ENCODE measurements around the gene TYK2. TPM values are rescaled to one million over a fixed set of nuclear protein-coding genes. Genes with fewer than 3 reads are reported as not detected.

Gene TYK2
- total RNA-seq (2014; rRNA removed; shearing (Covaris generic); ENCODE audit: low replicate concordance) = 87.9 and 124 TPM in 2 replicates

DNA sequence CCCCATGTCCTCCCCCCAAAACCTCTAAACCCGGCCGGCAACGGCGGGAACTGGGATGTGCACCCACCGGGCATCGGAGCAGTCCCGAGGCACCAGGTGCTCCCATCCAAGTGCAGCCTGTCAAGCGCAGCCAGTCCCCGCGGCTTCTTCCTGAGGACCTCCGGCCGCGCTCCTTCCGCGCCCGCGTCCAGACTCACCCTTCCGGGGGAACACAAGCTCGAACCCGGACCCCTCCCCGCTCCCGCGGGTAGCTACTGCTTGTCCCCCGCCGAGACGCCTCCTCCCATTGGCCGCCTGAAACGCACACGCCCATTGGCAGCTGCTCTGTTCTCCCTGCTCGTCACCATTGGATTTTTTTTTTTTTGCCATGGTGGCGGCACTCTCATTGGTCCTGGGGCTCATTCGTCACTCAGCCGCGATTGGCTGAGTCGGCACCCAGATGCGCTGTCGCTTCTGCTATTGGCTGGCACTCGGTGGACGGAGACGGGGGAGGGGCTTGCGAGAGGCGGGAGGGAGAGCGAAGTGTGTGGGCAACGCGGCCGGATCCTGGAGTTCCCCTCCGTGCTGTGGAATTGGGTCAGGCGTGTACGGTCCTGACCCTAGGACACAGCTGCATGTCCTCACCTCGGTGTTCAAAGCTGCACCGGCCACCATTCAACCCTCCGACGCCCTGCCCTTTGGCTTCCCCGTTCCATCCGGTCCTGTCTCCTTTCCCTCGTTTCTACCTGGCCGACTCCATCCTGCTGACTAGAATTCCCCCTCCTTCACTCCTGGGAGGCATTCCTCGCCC lies at the start of gene TYK2:
TYK2 (minus strand) TSS at position 260 of the 790 bp plus-strand sequence. CDS start 2,166 bp downstream, outside the sequence.
- Histone ChIP-seq H3K4me3 (peak within 1 kb of the TSS; percentile 96), H3K9me3 (no peaks in the 10 kb centered on the region), H3K36me3 (peaks cover 20% of the 10 kb centered on the region), H3K27me3 (no peaks in the 10 kb centered on the region)
- peak; percentile 99 for DNase-seq

DNA sequence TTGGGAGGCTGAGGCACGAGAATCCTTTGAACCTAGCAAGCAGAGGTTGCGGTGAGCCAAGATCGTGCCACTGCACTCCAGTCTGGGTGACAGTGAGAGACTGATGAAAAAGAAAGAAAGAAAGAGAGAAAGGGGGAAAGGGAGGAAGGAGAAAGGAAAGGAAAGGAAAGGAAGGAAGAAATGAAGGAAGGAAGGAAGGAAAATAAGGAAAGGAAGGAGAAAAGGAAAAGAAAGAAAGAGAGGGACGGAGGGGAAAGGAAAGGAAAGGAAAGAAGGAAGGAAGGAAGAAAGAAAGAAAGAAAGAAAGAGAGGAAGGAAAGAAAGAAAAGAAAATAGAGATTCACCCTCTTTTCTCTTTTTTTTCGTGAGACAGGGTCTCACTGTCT lies 48.6 kb upstream of the TYK2 start:
- Histone ChIP-seq H3K36me3 (no peaks in the 10 kb centered on the region), H3K9me3 (no peaks in the 10 kb centered on the region), H3K27me3 (peaks cover 19% of the 10 kb centered on the region), H3K4me3 (no peak overlapping the region)
- DNase-seq = no peak

DNA sequence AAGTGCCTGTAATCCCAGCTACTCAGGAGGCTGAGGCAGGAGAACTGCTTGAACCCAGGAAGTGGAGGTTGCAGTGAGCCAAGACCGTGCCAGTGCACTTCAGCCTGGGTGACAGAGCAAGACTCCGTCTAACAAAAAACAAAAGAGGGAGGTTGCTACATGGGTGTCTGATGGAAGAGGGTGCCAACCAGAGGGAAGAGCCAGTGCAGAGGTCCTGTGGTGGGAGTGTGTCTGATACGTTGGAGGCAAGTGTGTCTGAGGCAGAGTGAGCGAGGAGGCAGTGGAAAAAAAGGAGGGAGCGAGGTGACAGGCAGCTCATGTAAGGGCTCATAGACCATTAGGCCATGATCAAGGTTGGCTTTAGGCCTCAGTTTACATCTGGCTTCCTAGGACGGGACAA lies 46.8 kb upstream of the TYK2 start:
- Histone ChIP-seq H3K9me3 (no peaks in the 10 kb centered on the region), H3K27me3 (peaks cover 24% of the 10 kb centered on the region), H3K4me3 (no peak overlapping the region), H3K36me3 (no peaks in the 10 kb centered on the region)
- no peak for DNase-seq

DNA sequence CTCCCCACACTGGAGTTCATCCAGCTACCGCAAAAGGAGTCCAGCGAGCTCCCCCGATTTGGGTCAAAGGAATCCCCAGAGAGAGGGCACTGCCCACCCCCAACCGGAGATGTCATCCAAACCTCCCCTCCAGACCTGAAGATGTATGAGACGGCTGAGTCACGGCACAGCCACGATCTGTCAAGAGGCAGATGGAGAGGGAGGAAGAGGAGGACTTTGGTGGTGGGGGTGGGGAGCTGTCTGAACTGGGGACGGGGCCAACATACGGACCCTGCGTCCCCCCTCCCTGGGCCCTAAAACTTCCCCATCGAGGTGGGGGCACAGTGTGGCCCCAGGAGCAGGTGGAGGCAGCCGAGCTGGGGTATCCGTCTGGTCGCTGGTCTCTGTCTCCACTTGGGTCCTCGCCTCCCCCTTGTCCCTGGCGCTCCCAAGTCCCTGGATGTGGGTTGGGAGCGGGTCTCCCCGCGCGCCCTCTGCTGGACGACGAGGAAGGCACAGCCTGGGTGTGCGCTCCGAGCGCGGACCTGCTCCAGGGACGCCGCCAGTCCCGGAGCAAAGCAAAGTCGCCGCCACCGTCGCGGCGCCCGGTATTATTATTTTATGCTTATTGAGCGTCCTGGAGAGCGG lies 43.8 kb upstream of the TYK2 start:
- peak; percentile 88 for DNase-seq
- H3K27me3 ChIP-seq = peaks cover 45% of the 10 kb centered on the region

DNA sequence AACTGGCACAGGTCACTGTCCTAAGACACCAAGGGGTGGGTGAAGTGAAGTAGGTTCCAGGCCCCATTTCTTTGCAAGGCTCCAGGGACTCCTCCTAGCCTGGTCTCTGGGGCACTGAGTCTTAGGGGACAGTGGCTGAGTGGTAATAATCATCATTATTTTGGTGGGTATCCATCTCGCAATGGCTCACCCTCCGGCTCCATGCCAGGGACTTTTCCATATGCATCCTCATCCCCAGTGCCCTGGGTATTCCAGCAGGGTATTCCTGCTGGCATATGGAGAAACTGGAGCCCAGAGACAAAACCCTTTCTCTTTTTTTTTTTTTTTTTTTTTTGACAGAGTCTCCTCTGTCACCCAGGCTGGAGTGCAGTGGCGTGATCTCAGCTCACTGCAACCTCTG lies 42.5 kb upstream of the TYK2 start:
- Histone ChIP-seq H3K4me3 (no peak overlapping the region), H3K9me3 (no peaks in the 10 kb centered on the region), H3K36me3 (no peaks in the 10 kb centered on the region), H3K27me3 (peaks cover 52% of the 10 kb centered on the region)
- DNase-seq = peak; percentile 58

More for the DNA sequence above, 43.8 kb upstream of the TYK2 start:
- peak overlapping the region; percentile 51 for H3K4me3 ChIP-seq
- no peaks in the 10 kb centered on the region for H3K36me3 ChIP-seq
- H3K9me3 ChIP-seq = no peaks in the 10 kb centered on the region

DNA sequence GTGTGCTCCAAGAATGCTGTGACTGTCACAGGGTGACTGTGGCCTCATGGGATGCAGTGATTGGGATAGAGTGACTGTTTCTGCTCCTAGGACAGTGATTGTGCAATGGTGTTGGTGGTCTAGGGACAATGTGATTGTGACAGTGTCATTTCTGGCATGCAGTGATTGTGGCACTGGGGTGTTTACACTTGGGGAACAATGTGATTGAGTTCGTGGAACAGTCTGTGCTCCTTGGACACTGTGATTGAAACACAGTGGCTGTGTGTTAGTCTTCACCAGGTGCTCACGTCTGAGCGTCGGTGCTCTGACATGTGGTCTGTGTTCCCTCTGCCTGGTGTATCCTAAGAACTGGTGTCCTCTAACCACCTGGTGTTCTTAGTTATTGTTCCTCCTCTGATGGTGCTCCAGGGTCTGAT lies 41.7 kb upstream of the TYK2 start:
- Histone ChIP-seq H3K27me3 (peaks cover 60% of the 10 kb centered on the region), H3K9me3 (no peaks in the 10 kb centered on the region), H3K36me3 (no peaks in the 10 kb centered on the region), H3K4me3 (no peak overlapping the region)
- no peak for DNase-seq

DNA sequence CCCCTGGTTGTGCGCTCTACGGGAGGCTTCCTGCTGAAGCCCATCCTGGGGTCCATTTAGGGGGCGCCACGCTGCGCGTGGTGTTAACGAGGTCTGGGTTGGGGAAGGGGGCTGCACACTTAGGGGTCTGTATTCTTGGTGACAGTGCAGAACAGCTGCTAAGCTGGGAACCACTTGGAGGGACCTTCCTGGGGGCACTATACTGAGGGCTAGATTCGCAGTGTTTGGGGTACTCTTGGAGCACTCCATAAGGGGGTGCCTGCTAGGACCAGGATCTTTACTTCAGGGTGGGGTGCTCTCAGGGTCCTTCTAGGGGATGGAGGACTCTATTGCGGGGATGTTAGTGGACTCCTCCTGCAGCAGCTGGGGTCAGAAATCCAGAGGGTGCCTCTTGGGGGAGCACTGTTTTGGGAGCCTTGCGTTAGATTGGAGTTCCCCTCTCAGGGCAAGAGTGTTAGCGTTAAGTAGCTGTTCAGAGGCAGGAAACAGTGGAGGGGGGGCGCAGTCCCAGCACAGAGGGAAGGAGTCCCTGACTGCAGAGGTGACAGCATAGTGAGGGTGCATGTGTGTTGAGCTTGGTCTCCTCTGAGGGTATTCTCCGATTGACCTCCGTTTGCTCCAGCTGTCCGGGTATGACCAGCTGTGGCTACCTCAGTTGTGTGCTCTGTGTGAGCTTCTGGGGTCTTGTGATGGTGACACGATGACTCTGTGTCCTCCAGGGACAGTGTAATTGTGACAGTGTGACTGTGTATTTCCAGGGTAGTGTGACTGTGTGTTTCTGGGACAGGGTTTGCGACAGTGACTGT lies 41.1 kb upstream of the TYK2 start:
- peak overlapping the region; percentile 51 for H3K4me3 ChIP-seq
- H3K36me3 ChIP-seq = no peaks in the 10 kb centered on the region
- no peak for DNase-seq
- H3K9me3 ChIP-seq = no peaks in the 10 kb centered on the region
- peaks cover 62% of the 10 kb centered on the region for H3K27me3 ChIP-seq

DNA sequence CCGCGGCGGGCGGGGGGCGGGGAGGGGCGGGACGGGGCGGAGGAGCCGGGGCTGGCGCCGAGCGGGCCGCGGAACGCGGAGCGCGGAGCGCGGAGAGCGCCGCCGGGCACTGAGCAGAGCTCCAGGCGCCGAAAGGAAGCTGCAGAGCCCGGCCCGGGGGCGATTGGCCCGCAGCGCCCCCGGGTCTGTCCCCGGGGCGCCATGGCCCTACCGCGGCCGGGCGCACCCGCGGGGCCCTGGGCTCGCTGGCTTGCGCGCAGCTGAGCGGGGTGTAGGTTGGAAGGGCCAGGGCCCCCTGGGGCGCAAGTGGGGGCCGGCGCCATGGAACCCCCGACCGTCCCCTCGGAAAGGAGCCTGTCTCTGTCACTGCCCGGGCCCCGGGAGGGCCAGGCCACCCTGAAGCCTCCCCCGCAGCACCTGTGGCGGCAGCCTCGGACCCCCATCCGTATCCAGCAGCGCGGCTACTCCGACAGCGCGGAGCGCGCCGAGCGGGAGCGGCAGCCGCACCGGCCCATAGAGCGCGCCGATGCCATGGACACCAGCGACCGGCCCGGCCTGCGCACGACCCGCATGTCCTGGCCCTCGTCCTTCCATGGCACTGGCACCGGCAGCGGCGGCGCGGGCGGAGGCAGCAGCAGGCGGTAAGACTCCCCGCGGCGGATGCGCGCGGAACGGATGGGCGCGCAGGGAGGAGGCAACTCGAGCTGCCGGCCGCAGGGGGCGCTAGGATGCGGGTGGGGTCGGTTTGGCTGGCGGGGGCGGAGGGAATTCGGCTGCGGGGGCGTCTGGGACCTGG lies 40.3 kb upstream of the TYK2 start, which contains the start of gene PDE4A:
PDE4A (plus strand) TSS at position 95 of the 796 bp plus-strand sequence; CDS start at position 322, 227 bp downstream.
- Histone ChIP-seq H3K9me3 (no peaks in the 10 kb centered on the region), H3K4me3 (peak within 1 kb of the TSS; percentile 52), H3K27me3 (peaks cover 62% of the 10 kb centered on the region), H3K36me3 (no peaks in the 10 kb centered on the region)
- DNase-seq = peak; percentile 80

DNA sequence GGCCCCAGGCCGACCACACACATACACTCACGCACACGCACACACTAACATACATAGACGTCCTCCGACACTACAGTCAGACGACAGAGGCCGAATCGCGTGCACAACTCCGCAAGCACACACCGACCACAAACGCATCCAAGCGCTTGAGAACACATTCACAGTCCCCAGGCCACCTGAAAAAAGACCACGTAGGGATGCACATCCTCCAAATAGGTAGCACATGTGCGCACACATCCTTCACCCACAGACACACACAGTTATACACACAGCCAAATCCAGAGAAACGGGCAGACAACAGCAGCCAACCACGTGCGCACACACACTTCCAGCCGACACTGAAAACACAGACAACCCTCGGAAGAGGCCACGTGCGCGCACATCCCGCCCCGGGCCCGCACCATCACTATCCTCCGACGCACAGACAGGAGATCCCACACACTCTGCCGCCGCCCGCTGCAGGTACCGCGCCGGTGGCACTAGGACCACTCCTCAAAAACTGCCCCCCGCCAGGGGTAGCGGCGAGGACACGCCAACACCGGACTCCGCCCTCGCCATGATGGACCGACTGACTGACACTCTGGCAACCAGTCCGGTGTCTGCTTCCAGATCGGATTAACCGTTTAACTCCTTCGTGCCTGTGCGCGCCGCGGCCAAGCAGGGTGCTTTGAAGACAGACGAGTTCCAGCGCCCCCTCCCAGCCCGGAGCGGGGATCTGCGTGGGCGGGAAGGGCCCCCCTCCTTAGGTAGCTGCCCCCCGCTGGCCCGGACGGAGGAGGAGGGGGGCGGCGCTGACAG lies 39.5 kb upstream of the TYK2 start:
- peaks cover 3% of the 10 kb centered on the region for H3K9me3 ChIP-seq
- H3K4me3 ChIP-seq = peak overlapping the region; percentile 52
- no peaks in the 10 kb centered on the region for H3K36me3 ChIP-seq
- H3K27me3 ChIP-seq = peaks cover 55% of the 10 kb centered on the region
- peak; percentile 92 for DNase-seq

DNA sequence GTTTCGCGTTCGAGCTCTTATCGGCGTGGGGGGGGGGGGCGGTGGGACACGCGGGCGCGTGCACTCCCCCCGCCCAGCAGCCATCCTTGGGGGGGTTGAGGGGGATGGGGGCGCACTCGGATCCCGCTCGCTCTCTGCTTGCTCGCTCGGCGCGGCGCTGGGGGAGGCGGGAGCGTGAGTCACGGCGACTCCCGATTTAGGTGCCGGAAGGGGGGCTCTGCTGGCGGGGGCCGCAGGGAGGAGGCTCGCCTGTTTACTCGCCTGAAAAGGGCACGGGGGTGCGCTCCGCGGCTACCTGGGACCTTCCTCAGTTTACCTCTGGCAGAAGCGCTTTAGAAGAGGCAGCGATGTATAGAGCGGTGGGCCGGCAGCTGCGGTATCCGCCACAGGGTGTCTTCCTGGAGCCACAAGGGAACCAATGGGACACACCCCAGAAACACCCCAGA lies 38.9 kb upstream of the TYK2 start:
- Histone ChIP-seq H3K9me3 (peaks cover 9% of the 10 kb centered on the region), H3K27me3 (peaks cover 50% of the 10 kb centered on the region), H3K4me3 (peak overlapping the region; percentile 52), H3K36me3 (no peaks in the 10 kb centered on the region)
- DNase-seq = peak; percentile 78

DNA sequence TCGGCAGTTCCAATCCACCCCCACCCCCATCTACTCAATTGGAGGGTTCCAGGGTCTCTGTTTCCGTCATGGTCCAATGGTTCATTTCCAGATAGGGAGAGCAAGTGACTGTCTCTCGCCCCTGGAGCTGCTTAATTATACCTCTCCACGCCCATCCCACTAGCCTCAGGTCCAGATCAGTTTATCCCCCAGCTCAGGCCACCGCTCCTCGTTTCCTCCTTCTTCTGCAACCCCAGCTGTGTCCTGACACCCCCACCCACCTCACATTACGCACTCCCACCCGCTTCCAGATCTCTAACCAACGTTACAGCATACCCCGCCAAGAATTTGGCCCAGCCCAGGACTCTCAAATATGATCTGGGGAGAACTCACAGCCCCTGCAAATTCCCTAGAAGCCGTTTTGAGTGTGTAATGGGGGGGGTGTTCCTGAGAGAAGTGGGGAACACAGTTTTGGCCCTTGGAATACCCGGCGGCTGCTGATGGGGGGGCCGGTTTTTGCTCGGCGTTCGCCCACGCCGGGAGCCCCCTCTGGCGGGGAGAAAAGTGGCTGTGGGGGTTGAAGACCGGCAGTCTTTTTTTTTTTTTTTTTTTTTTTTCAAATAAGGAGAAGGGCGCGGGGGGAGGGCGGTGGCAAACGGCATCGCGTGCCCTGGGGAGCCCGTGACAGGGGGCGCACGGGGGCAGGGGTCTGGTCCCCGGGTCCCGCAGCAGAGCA lies 38.3 kb upstream of the TYK2 start:
- Histone ChIP-seq H3K9me3 (peaks cover 10% of the 10 kb centered on the region), H3K27me3 (peaks cover 50% of the 10 kb centered on the region), H3K4me3 (peak overlapping the region; percentile 52), H3K36me3 (no peaks in the 10 kb centered on the region)
- peak; percentile 60 for DNase-seq

DNA sequence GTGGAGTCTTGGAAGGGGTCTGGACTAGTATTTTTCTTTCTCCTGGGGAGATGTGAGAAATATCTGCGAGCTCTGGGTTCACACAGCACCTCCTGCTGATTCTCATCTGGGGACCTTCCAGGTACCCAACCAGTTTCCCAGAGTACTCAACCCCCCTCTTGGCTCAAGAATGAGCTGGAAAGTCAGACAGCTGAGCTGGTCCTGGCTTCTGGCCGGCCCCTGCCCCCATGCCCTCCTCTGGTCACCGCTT lies 37.8 kb upstream of the TYK2 start:
- Histone ChIP-seq H3K4me3 (peak overlapping the region; percentile 52; the same call in 1 of the 2 replicates), H3K27me3 (peaks cover 46% of the 10 kb centered on the region), H3K36me3 (no peaks in the 10 kb centered on the region), H3K9me3 (peaks cover 10% of the 10 kb centered on the region)
- peak; percentile 45 for DNase-seq

DNA sequence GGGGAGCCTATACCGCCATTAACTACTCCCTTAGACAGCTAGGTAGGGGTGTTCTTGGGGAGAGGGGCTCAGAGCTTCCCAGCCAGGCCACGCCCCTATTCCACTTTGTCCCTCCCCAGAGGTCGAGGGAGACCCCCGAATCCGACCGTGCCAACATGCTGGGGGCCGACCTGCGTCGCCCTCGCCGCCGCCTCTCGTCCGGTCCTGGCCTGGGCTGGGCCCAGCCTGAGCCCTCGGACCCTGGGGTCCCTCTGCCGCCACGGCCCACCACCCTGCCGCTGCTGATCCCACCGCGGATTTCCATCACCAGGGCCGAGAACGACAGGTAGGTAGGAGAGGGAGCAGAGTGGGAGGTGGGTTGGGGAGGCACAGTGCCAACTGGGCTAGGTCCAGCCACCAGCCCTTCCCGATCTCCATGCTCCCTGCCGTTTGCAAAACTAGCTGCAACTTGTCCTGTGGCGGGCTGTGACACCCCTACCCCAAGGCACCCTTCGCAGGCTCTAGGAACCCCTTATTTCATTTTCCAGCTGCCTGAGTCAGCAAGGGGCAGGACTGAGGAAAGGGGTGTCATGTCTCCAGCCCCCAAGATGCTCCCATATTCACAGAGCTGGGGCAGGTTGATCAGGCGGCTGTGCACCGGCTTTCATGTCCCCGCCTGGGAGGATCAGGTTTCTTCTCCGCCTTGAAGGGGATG lies 37.3 kb upstream of the TYK2 start:
- DNase-seq = no peak
- H3K9me3 ChIP-seq = peaks cover 10% of the 10 kb centered on the region
- H3K36me3 ChIP-seq = no peaks in the 10 kb centered on the region
- peaks cover 46% of the 10 kb centered on the region for H3K27me3 ChIP-seq
- no peak overlapping the region for H3K4me3 ChIP-seq

DNA sequence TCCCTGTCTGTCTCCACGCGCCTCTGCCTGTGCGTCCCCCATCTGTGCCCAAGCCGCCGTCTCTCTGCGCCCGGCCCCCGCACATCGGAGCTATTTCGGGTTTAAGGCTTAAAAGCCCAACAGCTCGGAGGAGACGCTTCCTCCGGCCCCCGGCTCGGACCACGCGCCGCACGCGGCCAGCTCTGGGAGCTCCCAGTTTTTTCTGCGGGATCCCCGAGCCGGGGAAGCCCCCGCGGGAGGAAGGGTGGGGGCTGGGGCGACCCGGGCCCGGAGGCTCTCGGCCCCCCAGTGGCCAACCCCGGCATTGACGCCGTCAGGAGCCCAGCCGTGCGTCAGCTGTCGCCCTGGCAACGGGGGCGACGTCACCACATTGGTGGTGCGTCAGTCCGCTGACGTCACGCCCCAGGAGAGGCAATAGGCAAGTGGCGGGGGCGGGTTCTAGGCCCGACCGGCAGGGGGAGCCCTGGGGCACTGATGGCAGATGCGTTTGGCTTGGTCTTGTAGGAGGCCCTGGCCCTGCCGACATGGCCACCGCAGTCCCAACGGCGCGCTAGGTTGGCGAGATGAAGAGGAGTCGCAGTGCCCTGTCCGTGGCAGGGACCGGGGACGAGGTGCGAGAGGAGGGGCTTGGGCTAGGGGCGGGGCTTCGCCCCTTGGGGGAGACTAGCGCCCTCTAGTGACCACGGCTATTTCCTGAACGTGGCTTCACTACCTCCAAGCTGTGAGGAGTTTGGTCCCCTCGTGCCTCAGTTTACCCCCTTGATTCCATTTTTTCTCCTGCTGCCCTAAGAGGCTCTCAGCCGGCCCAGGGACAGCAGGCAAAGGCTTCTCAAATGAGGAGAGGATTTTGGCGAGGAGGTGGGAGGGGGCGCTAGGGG lies 36.2 kb upstream of the TYK2 start:
- DNase-seq = peak; percentile 89
- Histone ChIP-seq H3K9me3 (peaks cover 10% of the 10 kb centered on the region), H3K27me3 (peaks cover 41% of the 10 kb centered on the region), H3K36me3 (no peaks in the 10 kb centered on the region), H3K4me3 (peak overlapping the region; percentile 55)
